Smooth muscle cell (in vitro differentiated cells): ENCODE results near the gene TRAT1. TPM values are rescaled to one million over a fixed set of nuclear protein-coding genes. Genes with fewer than 3 reads are reported as not detected.

Experiments
- DNase-seq: peaks from one replicate; lab custom pipeline; 2025; ENCODE audit not compliant: unreplicated experiment; lab: John Stamatoyannopoulos, UW
- H2AFZ ChIP-seq: fragments of 200-600 bp; sonication (generic); 2 replicates; pipeline ENCODE4 v1.6.0; 2016; ENCODE audit warnings: antibody characterized with exemption, low read depth, mild to moderate bottlenecking
- H3F3A ChIP-seq: fragments of 200-600 bp; sonication (generic); 2 replicates; pipeline ENCODE4 v1.6.0; 2017; ENCODE audit warnings: antibody characterized with exemption, low read depth
- H3K27ac ChIP-seq: fragments of 200-600 bp; sonication (generic); 2 replicates; pipeline ENCODE4 v1.5.1; 2016; ENCODE audit warnings: low read depth, mild to moderate bottlenecking
- H3K27me3 ChIP-seq: fragments of 200-600 bp; sonication (generic); 2 replicates; pipeline ENCODE4 v1.6.1; 2016; ENCODE audit warnings: low read depth, mild to moderate bottlenecking
- H3K36me3 ChIP-seq: fragments of 200-600 bp; sonication (generic); 2 replicates; pipeline ENCODE4 v1.5.1; 2016; ENCODE audit warnings: low read depth
- H3K4me1 ChIP-seq: fragments of 200-600 bp; sonication (generic); 2 replicates; pipeline ENCODE4 v1.5.1; 2016; ENCODE audit warnings: low read depth
- H3K4me2 ChIP-seq: fragments of 200-600 bp; sonication (generic); 2 replicates; pipeline ENCODE4 v1.6.0; 2016; ENCODE audit warnings: mild to moderate bottlenecking
- H3K4me3 ChIP-seq: fragments of 200-600 bp; sonication (generic); 2 replicates; pipeline ENCODE4 v1.5.1; 2016; ENCODE audit warnings: mild to moderate bottlenecking
- H3K79me2 ChIP-seq: fragments of 200-600 bp; sonication (generic); 2 replicates; pipeline ENCODE4 v1.6.0; 2016; ENCODE audit warnings: low read depth, mild to moderate bottlenecking
- H3K9ac ChIP-seq: fragments of 200-600 bp; sonication (generic); 2 replicates; pipeline ENCODE4 v1.6.0; 2016; ENCODE audit warnings: low read depth
- H3K9me3 ChIP-seq: fragments of 200-600 bp; sonication (generic); replicated peaks from 2 replicates; pipeline ENCODE4 v1.5.1; 2016; ENCODE audit warnings: low read depth
- H4K20me1 ChIP-seq: fragments of 200-600 bp; sonication (generic); 2 replicates; pipeline ENCODE4 v1.6.0; 2016; ENCODE audit warnings: low read depth
- CTCF ChIP-seq: fragments of 200-600 bp; sonication (generic); IDR thresholded peaks from 2 replicates; pipeline ENCODE4 v1.5.1; 2017; ENCODE audit warnings: borderline replicate concordance, mild to moderate bottlenecking, antibody characterized with exemption; ENCODE audit not compliant: insufficient read depth, poor library complexity, severe bottlenecking
- WGBS: methylation state at CpG from one replicate; pipeline ENCODE4 v1.1.7; 2016; ENCODE audit warnings: low lambda C conversion rate; 5-methylcytosine and 5-hydroxymethylcytosine counted together
- polyA plus RNA-seq: library from polyadenylated mRNA; unstranded; fragments of >200 nt; fragmentation: Nextera tagmentation; extraction: Ambion mirVana; gene quantifications from 2 replicates; pipeline ENCODE4 v1.2.1, GENCODE V29; 2016
- total RNA-seq: library from RNA; depleted of rRNA; stranded (reverse); fragments of >200 nt; gene quantifications from 2 replicates; pipeline ENCODE4 v1.2.3, GENCODE V29; 2014

Gene TRAT1
- total RNA-seq (not detected in 2 replicates), polyA plus RNA-seq (not detected in 2 replicates)

- no peaks in the 10 kb centered on the region for H3K79me2 ChIP-seq
- H3K9ac ChIP-seq: no peak within 1 kb of the TSS
- no peaks in the 10 kb centered on the region for H4K20me1 ChIP-seq
- no peak within 1 kb of the TSS for H3K4me3 ChIP-seq
- no peak for DNase-seq
- no peaks in the 10 kb centered on the region for H3K36me3 ChIP-seq
- H3K9me3 ChIP-seq: no peaks in the 10 kb centered on the region
- no peak for TF ChIP-seq CTCF
- no peak within 1 kb of the TSS for H3K27ac ChIP-seq
- H3K4me2 ChIP-seq: no peak within 1 kb of the TSS
- H3F3A ChIP-seq: no peaks in the 10 kb centered on the region
- WGBS: 80% methylated on average over 6 of the region's 6 CpGs
- no peaks in the 10 kb centered on the region for H3K27me3 ChIP-seq
- no peak within 1 kb of the TSS for H2AFZ ChIP-seq
- no peaks in the 10 kb centered on the region for H3K4me1 ChIP-seq
These were observed at the start of gene TRAT1 for GRCh38 chr3:108822123-108822897. Gene TRAT1 (plus strand): TSS chr3:108822786. CDS start chr3:108822928, 142 bp downstream.

GRCh38 chr3:108775649-108776048 is 46.9 kb upstream of the TRAT1 start:
- H4K20me1 ChIP-seq: no peaks in the 10 kb centered on the region
- no peak overlapping the region for H2AFZ ChIP-seq
- no peaks in the 10 kb centered on the region for H3F3A ChIP-seq
- no peaks in the 10 kb centered on the region for H3K79me2 ChIP-seq
- no peak overlapping the region for H3K9ac ChIP-seq
- no peaks in the 10 kb centered on the region for H3K36me3 ChIP-seq
- 83% methylated on average over 1 of the region's 1 CpG for WGBS
- no peaks in the 10 kb centered on the region for H3K27me3 ChIP-seq
- H3K4me1 ChIP-seq: no peaks in the 10 kb centered on the region
- H3K4me2 ChIP-seq: no peak overlapping the region
- H3K27ac ChIP-seq: no peak overlapping the region
- no peaks in the 10 kb centered on the region for H3K9me3 ChIP-seq
- no peak for DNase-seq
- TF ChIP-seq CTCF: no peak
- H3K4me3 ChIP-seq: no peak overlapping the region

GRCh38 chr3:108779496-108779895 is 43.1 kb upstream of the TRAT1 start:
- no peak overlapping the region for H3K4me2 ChIP-seq
- no peak overlapping the region for H3K27ac ChIP-seq
- no peaks in the 10 kb centered on the region for H3K36me3 ChIP-seq
- no peak overlapping the region for H3K9ac ChIP-seq
- H3K9me3 ChIP-seq: no peaks in the 10 kb centered on the region
- no peak for TF ChIP-seq CTCF
- no peaks in the 10 kb centered on the region for H3K4me1 ChIP-seq
- no peaks in the 10 kb centered on the region for H4K20me1 ChIP-seq
- H3K4me3 ChIP-seq: no peak overlapping the region
- H3K27me3 ChIP-seq: no peaks in the 10 kb centered on the region
- H3F3A ChIP-seq: no peaks in the 10 kb centered on the region
- DNase-seq: no peak
- no peak overlapping the region for H2AFZ ChIP-seq
- 94% methylated on average over 3 of the region's 3 CpGs for WGBS
- H3K79me2 ChIP-seq: no peaks in the 10 kb centered on the region

- Histone ChIP-seq H3K79me2 (no peaks in the 10 kb centered on the region), H3K9me3 (no peaks in the 10 kb centered on the region), H3K4me2 (no peak overlapping the region), H3K4me3 (no peak overlapping the region), H3K27me3 (no peaks in the 10 kb centered on the region), H3K27ac (no peak overlapping the region), H3F3A (no peaks in the 10 kb centered on the region), H3K36me3 (no peaks in the 10 kb centered on the region), H3K4me1 (no peaks in the 10 kb centered on the region), H2AFZ (no peak overlapping the region), H4K20me1 (no peaks in the 10 kb centered on the region), H3K9ac (no peak overlapping the region)
- 84% methylated on average over 4 of the region's 4 CpGs for WGBS
- DNase-seq: no peak
- TF ChIP-seq CTCF: no peak
These were observed 42.4 kb upstream of the TRAT1 start for GRCh38 chr3:108780235-108780634.
